ENCODE results near the gene CADPS. TPM values are rescaled to one million over a fixed set of nuclear protein-coding genes. Genes with fewer than 3 reads are reported as not detected.

The CADPS gene
- polyA plus RNA-seq, 3 donors = not detected

- intact Hi-C loops (cut with micrococcal nuclease) = no loop called here
- no peak for TF ChIP-seq CTCF (IDR thresholded peaks at IDR 0.05)
Observed at GRCh38 chr3:62758296-62759066, 116.7 kb downstream of the CADPS start.

GRCh38 chr3:62757045-62757444, 118.2 kb downstream of the CADPS start:
- Histone ChIP-seq H3K9ac (ENCODE audit: insufficient read depth, low read length, poor library complexity, severe bottlenecking) (no peak overlapping the region), H3K4me1 (ENCODE audit: control insufficient read depth in 1 of 2, insufficient read depth in 2 of 2, low read length in 2 of 2) (no peaks in the 10 kb centered on the region), H3K79me2 (ENCODE audit: insufficient read depth, low read length) (no peaks in the 10 kb centered on the region), H4K20me1 (ENCODE audit: insufficient read depth, low read length) (no peaks in the 10 kb centered on the region), H3K27ac (ENCODE audit: low read depth in 1 of 2, low read length in 2 of 2) (no peak overlapping the region), H3K4me3 (replicated peaks in 1 of 3; ENCODE audit: low read depth in 2 of 3, low read length in 3 of 3) (no peak overlapping the region), H3K4me2 (replicated peaks; ENCODE audit: extremely low read depth, low read length, poor library complexity, severe bottlenecking) (no peak overlapping the region), H3K27me3 (ENCODE audit: control insufficient read depth in 2 of 2, insufficient read depth in 2 of 2, low read length in 2 of 2) (no peaks in the 10 kb centered on the region), H2AFZ (ENCODE audit: insufficient read depth, low read depth, low read length, poor library complexity, severe bottlenecking) (no peak overlapping the region), H3K9me3 (replicated peaks in 1 of 2; ENCODE audit: control insufficient read depth in 1 of 2, insufficient read depth in 1 of 2, low read length in 2 of 2) (no peaks in the 10 kb centered on the region), H3K36me3 (replicated peaks in 1 of 2; ENCODE audit: control insufficient read depth in 1 of 2, insufficient read depth in 2 of 2, low read length in 2 of 2) (no peaks in the 10 kb centered on the region)
- Mint-ChIP-seq H3K36me3 (no peaks in the 10 kb centered on the region), H3K4me3 (no peak overlapping the region), H3K27ac (no peak overlapping the region), H3K4me1 (no peaks in the 10 kb centered on the region), H3K27me3 (ENCODE audit: low read depth in 3 of 3) (peaks cover 0 to 3% (median 2%) of the 10 kb centered on the region in 3 donors), H3K9me3 (peaks cover 0 to 5% (median 2%) of the 10 kb centered on the region in 7 donors)
- intact Hi-C loops (cut with micrococcal nuclease) = no loop called here
- no peak for TF ChIP-seq CTCF (IDR thresholded peaks at IDR 0.05)
- DNase-seq = no peak
- WGBS (ENCODE audit: insufficient coverage) = 79% methylated on average over 2 of the region's 4 CpGs

More at GRCh38 chr3:62758296-62759066, 116.7 kb downstream of the CADPS start:
- Mint-ChIP-seq H3K9me3 (peaks cover 0 to 7% (median 5%) of the 10 kb centered on the region in 7 donors), H3K27me3 (ENCODE audit: low read depth in 3 of 3) (peaks cover 0 to 3% (median 2%) of the 10 kb centered on the region in 3 donors), H3K36me3 (no peaks in the 10 kb centered on the region), H3K4me1 (no peaks in the 10 kb centered on the region), H3K4me3 (no peak overlapping the region), H3K27ac (no peak overlapping the region)
- Histone ChIP-seq H3K9me3 (replicated peaks in 1 of 2; ENCODE audit: control insufficient read depth in 1 of 2, insufficient read depth in 1 of 2, low read length in 2 of 2) (no peaks in the 10 kb centered on the region), H3K4me1 (ENCODE audit: control insufficient read depth in 1 of 2, insufficient read depth in 2 of 2, low read length in 2 of 2) (no peaks in the 10 kb centered on the region), H3K79me2 (ENCODE audit: insufficient read depth, low read length) (no peaks in the 10 kb centered on the region), H3K27ac (ENCODE audit: low read depth in 1 of 2, low read length in 2 of 2) (no peak overlapping the region), H4K20me1 (ENCODE audit: insufficient read depth, low read length) (no peaks in the 10 kb centered on the region), H3K9ac (ENCODE audit: insufficient read depth, low read length, poor library complexity, severe bottlenecking) (no peak overlapping the region), H3K4me2 (replicated peaks; ENCODE audit: extremely low read depth, low read length, poor library complexity, severe bottlenecking) (no peak overlapping the region), H3K36me3 (replicated peaks in 1 of 2; ENCODE audit: control insufficient read depth in 1 of 2, insufficient read depth in 2 of 2, low read length in 2 of 2) (no peaks in the 10 kb centered on the region), H2AFZ (ENCODE audit: insufficient read depth, low read depth, low read length, poor library complexity, severe bottlenecking) (no peak overlapping the region), H3K27me3 (ENCODE audit: control insufficient read depth in 2 of 2, insufficient read depth in 2 of 2, low read length in 2 of 2) (no peaks in the 10 kb centered on the region), H3K4me3 (replicated peaks in 1 of 3; ENCODE audit: low read depth in 2 of 3, low read length in 3 of 3) (no peak overlapping the region)
- 100% methylated on average over 1 of the region's 3 CpGs for WGBS (ENCODE audit: insufficient coverage)
- no peak for DNase-seq
